CD14-positive monocyte (primary cell): Measurements from ENCODE around the gene NIT1. TPM values are rescaled to one million over a fixed set of nuclear protein-coding genes. Genes with fewer than 3 reads are reported as not detected.

Experiments used
- DNase-seq, 3 donors: peaks; one replicate each; pipeline ENCODE4 v3.0.0-alpha.2; 2011 to 2022
- H2AFZ ChIP-seq: 2 replicates; pipeline ENCODE4 v1.6.0; 2012; ENCODE audit warnings: mild to moderate bottlenecking, low read depth, low read length, inconsistent platforms; ENCODE audit not compliant: insufficient read depth, poor library complexity, severe bottlenecking
- H3K27ac ChIP-seq, 2 donors: 1 replicate in 1 of 2; 2 replicates in 1 of 2; pipeline ENCODE4 v1.5.1; 2012 to 2013; ENCODE audit warnings: low read length in 2 of 2, control low read depth in 1 of 2, inconsistent platforms in 1 of 2, low read depth in 1 of 2, mild to moderate bottlenecking in 1 of 2
- H3K27me3 ChIP-seq, 2 donors: one replicate each; pipeline versions ENCODE4 v1.6.0 to v1.6.1; 2011 to 2013; ENCODE audit warnings: low read length in 2 of 2; ENCODE audit not compliant: control insufficient read depth in 2 of 2, insufficient read depth in 2 of 2
- H3K36me3 ChIP-seq, 2 donors: replicated peaks in 1 of 2; 1 replicate in 1 of 2; 2 replicates in 1 of 2; pipeline versions ENCODE4 v1.5.1 to v1.6.1; 2012 to 2013; ENCODE audit warnings: low read length in 2 of 2, control low read depth in 1 of 2, inconsistent platforms in 1 of 2, mild to moderate bottlenecking in 1 of 2; ENCODE audit not compliant: insufficient read depth in 2 of 2, control insufficient read depth in 1 of 2
- H3K4me1 ChIP-seq, 2 donors: 1 replicate in 1 of 2; 2 replicates in 1 of 2; pipeline versions ENCODE4 v1.5.1 to v1.6.1; 2012 to 2013; ENCODE audit warnings: low read length in 2 of 2, control low read depth in 1 of 2, inconsistent platforms in 1 of 2, mild to moderate bottlenecking in 1 of 2, moderate library complexity in 1 of 2; ENCODE audit not compliant: insufficient read depth in 2 of 2, control insufficient read depth in 1 of 2
- H3K4me2 ChIP-seq: replicated peaks from 2 replicates; pipeline ENCODE3; 2012; ENCODE audit warnings: low read length, moderate library complexity, mild to moderate bottlenecking; ENCODE audit not compliant: poor library complexity, severe bottlenecking; ENCODE audit errors: extremely low read depth
- H3K4me3 ChIP-seq, 3 experiments: fragments of 200-600 bp in 1 of 3; sonication (generic) in 1 of 3; replicated peaks in 1 of 3; 1 replicate in 2 of 3; 2 replicates in 1 of 3; pipeline ENCODE4 v1.5.1; 2011 to 2013; ENCODE audit warnings: low read length in 3 of 3, mild to moderate bottlenecking in 3 of 3, control low read depth in 2 of 3, low read depth in 2 of 3, inconsistent platforms in 1 of 3, moderate library complexity in 1 of 3
- H3K79me2 ChIP-seq: 2 replicates; pipeline ENCODE4 v1.6.0; 2012; ENCODE audit warnings: mild to moderate bottlenecking, control low read depth, inconsistent platforms, low read length, moderate library complexity; ENCODE audit not compliant: insufficient read depth
- H3K9ac ChIP-seq: 2 replicates; pipeline ENCODE4 v1.6.0; 2017; ENCODE audit warnings: low read length, mild to moderate bottlenecking; ENCODE audit not compliant: insufficient read depth, poor library complexity, severe bottlenecking
- H3K9me3 ChIP-seq, 2 donors: replicated peaks in 1 of 2; 1 replicate in 1 of 2; 2 replicates in 1 of 2; pipeline versions ENCODE4 v1.5.1 to v1.6.1; 2012 to 2013; ENCODE audit warnings: low read length in 2 of 2, control low read depth in 1 of 2; ENCODE audit not compliant: control insufficient read depth in 1 of 2, insufficient read depth in 1 of 2
- H4K20me1 ChIP-seq: 2 replicates; pipeline ENCODE4 v1.6.0; 2012; ENCODE audit warnings: mild to moderate bottlenecking, low read length, control low read depth, moderate library complexity; ENCODE audit not compliant: insufficient read depth
- H3K27ac Mint-ChIP-seq, 7 donors: one replicate each; pipeline ENCODE4 v1.8.0; 2020; ENCODE audit warnings: mild to moderate bottlenecking in 7 of 7, mixed read lengths in 7 of 7, moderate library complexity in 6 of 7, inconsistent platforms in 2 of 7
- H3K27me3 Mint-ChIP-seq, 3 donors: one replicate each; pipeline ENCODE4 v1.8.0; 2021 to 2022; ENCODE audit warnings: low read depth in 3 of 3, mild to moderate bottlenecking in 3 of 3, mixed read lengths in 3 of 3, moderate library complexity in 3 of 3, inconsistent platforms in 1 of 3
- H3K36me3 Mint-ChIP-seq, 2 donors: one replicate each; pipeline ENCODE4 v1.8.0; 2020; ENCODE audit warnings: mixed read lengths in 2 of 2, inconsistent platforms in 1 of 2, mild to moderate bottlenecking in 1 of 2
- H3K4me1 Mint-ChIP-seq: one replicate; pipeline ENCODE4 v1.8.0; 2020; ENCODE audit warnings: mild to moderate bottlenecking, mixed read lengths
- H3K4me3 Mint-ChIP-seq, 2 donors: one replicate each; pipeline ENCODE4 v1.8.0; 2020; ENCODE audit warnings: mild to moderate bottlenecking in 2 of 2, mixed read lengths in 2 of 2, moderate library complexity in 1 of 2
- H3K9me3 Mint-ChIP-seq, 7 donors: one replicate each; pipeline ENCODE4 v1.8.0; 2020 to 2022; ENCODE audit warnings: mixed read lengths in 7 of 7, mild to moderate bottlenecking in 6 of 7, moderate library complexity in 6 of 7, inconsistent platforms in 2 of 7
- WGBS: methylation state at CpG from one replicate; pipeline ENCODE4 v1.1.5; 2013; ENCODE audit warnings: missing lambda C conversion rate; ENCODE audit not compliant: insufficient coverage; 5-methylcytosine and 5-hydroxymethylcytosine counted together
- intact Hi-C, 2 donors: fragments of 100-400 bp; cut with micrococcal nuclease; formaldehyde crosslinking; loops; one replicate each; pipeline versions ENCODE4 v1.15.0 to v1.15.1; 2023
- polyA plus RNA-seq, 3 donors: library from polyadenylated mRNA; depleted of rRNA in 1 of 3; unstranded in 2 of 3; stranded (reverse) in 1 of 3; fragments of 300-500 nt in 2 of 3; fragments of >200 nt in 1 of 3; fragmentation: Illumina TruSeq in 2 of 3; gene quantifications; 1 replicate in 2 of 3; 2 replicates in 1 of 3; pipeline ENCODE4 v1.2.3, GENCODE V29; 2012 to 2021
- TF ChIP-seq, protein P1 (sequence below): fragments of 200-600 bp; IDR thresholded peaks from one replicate; pipeline ENCODE4 v1.8.0; 2022; ENCODE audit warnings: antibody characterized with exemption, mild to moderate bottlenecking

NIT1 gene
- polyA plus RNA-seq, 3 donors, result 28.4 to 84.7 (median 35.7) TPM

DNA sequence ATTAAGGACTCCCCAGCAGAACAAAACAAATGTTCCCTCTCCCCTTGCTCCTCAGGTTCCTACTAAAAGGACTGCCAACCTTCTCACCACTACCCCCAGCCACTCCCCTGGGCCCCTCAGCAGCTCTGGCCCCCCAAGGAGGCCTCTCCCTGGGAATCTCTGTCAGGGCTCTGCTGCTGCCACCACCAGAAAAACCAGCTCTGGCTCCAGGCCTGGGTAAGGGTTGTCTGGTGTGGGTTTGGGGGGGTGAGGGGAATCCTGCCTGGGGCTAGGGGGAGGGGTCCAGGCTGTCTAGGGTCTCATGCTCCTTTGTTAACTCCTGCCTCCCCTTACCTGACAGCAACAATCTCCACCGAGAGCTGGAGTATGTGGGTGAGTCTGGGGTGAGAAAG is 33.3 kb upstream of the NIT1 start:
- peaks cover 77% of the 10 kb centered on the region for H3K4me1 Mint-ChIP-seq
- intact Hi-C loops, result no loop called here
- Histone ChIP-seq H3K9me3 (no peaks in the 10 kb centered on the region), H3K27ac (no peak overlapping the region), H3K4me1 (peaks cover 61 to 70% of the 10 kb centered on the region in 2 donors), H4K20me1 (no peaks in the 10 kb centered on the region), H3K79me2 (no peaks in the 10 kb centered on the region), H3K4me3 (no peak overlapping the region), H2AFZ (no peak overlapping the region), H3K36me3 (no peaks in the 10 kb centered on the region), H3K27me3 (no peaks in the 10 kb centered on the region), H3K9ac (no peak overlapping the region), H3K4me2 (no peak overlapping the region)
- WGBS, result no CpG with 5 or more reads among the region's 1 CpG
- peaks cover 7 to 15% of the 10 kb centered on the region in 2 donors for H3K36me3 Mint-ChIP-seq
- H3K4me3 Mint-ChIP-seq, result no peak overlapping the region
- H3K27me3 Mint-ChIP-seq, result peaks cover 0 to 3% (median 1%) of the 10 kb centered on the region in 3 donors
- TF ChIP-seq, protein P1, sequence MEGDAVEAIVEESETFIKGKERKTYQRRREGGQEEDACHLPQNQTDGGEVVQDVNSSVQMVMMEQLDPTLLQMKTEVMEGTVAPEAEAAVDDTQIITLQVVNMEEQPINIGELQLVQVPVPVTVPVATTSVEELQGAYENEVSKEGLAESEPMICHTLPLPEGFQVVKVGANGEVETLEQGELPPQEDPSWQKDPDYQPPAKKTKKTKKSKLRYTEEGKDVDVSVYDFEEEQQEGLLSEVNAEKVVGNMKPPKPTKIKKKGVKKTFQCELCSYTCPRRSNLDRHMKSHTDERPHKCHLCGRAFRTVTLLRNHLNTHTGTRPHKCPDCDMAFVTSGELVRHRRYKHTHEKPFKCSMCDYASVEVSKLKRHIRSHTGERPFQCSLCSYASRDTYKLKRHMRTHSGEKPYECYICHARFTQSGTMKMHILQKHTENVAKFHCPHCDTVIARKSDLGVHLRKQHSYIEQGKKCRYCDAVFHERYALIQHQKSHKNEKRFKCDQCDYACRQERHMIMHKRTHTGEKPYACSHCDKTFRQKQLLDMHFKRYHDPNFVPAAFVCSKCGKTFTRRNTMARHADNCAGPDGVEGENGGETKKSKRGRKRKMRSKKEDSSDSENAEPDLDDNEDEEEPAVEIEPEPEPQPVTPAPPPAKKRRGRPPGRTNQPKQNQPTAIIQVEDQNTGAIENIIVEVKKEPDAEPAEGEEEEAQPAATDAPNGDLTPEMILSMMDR, result no peak
- no peaks in the 10 kb centered on the region for H3K9me3 Mint-ChIP-seq
- no peak for DNase-seq
- peak overlapping the region in 6 of 7 donors; percentile 95 to 98 (median 96) for H3K27ac Mint-ChIP-seq

DNA sequence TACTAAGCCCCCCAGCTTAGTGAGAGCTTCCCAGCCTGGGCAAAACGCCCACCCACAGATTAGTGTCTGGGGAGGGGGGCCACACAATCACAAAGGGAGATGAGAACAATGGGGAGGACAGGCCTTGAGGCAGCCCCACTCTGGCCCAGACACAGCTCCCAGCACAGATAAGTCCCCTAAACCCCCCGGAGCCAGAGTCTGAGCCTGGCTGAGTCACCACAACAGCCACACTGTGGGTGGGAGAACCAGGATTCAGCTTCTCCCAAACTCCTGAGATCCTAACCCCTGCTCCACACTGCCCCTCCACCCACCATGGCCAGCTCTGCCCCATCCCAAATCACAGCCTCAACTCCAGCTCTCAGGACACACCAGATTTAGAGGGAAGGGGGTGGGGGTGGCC is 32.7 kb upstream of the NIT1 start:
- Histone ChIP-seq H3K36me3 (no peaks in the 10 kb centered on the region), H2AFZ (no peak overlapping the region), H3K27ac (no peak overlapping the region), H4K20me1 (no peaks in the 10 kb centered on the region), H3K9ac (no peak overlapping the region), H3K79me2 (no peaks in the 10 kb centered on the region), H3K4me2 (no peak overlapping the region), H3K27me3 (no peaks in the 10 kb centered on the region), H3K4me1 (peaks cover 58 to 70% of the 10 kb centered on the region in 2 donors), H3K4me3 (no peak overlapping the region), H3K9me3 (no peaks in the 10 kb centered on the region)
- peaks cover 0 to 3% (median 1%) of the 10 kb centered on the region in 3 donors for H3K27me3 Mint-ChIP-seq
- H3K4me3 Mint-ChIP-seq, result no peak overlapping the region
- H3K4me1 Mint-ChIP-seq, result peaks cover 77% of the 10 kb centered on the region
- H3K9me3 Mint-ChIP-seq, result no peaks in the 10 kb centered on the region
- TF ChIP-seq, protein P1, result no peak
- DNase-seq, result no peak
- peak overlapping the region in 5 of 7 donors; percentile 15 to 98 (median 62) for H3K27ac Mint-ChIP-seq
- H3K36me3 Mint-ChIP-seq, result peaks cover 7 to 15% of the 10 kb centered on the region in 2 donors
- WGBS, result no CpG with 5 or more reads among the region's 2 CpGs
- intact Hi-C loops, result no loop called here
